ENCODE results near the gene GCNT4.

GCNT4 gene

DNA sequence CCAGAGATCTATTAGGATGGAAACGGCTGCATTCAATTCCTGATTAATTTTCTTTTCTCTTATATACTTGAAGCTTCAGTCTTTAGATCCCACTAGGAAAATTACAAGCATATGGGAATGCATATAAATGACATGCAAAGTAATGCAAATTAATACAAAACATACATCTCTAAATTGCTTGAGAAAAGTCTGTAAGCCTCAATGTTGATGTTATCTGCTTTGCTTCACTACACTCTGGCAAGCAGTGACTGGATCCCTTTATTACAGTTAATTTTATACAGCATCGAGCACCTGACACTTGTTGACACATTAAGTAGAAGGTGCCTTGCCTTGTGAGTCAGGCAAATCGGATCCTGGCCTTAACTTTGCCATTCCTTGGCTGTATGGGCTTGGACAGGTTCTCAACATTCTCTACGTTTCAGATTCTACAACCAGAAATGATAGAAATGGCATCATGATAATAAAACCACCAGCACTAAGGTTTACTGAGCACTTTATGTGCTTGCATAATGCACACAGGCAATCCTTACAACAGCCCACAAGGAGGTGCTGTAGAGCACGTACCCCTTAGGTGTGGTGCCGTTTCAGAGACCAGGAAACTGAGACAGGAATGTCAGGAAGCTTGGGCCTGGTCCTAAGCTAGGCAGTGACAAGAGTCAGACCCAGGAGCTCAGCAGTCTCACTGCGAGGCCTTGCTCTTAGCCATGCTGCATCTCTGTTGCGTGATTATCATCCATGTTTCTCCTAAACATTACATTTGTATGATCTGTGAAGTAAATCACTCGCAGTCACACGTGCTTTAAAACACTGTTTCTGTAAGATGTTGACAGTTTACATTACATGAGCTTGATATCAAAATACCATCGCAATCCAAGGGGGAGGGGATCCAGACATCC is 2.7 kb downstream of the GCNT4 start:
- no peak overlapping the region for H3K27ac ChIP-seq
- TF ChIP-seq, protein P1, sequence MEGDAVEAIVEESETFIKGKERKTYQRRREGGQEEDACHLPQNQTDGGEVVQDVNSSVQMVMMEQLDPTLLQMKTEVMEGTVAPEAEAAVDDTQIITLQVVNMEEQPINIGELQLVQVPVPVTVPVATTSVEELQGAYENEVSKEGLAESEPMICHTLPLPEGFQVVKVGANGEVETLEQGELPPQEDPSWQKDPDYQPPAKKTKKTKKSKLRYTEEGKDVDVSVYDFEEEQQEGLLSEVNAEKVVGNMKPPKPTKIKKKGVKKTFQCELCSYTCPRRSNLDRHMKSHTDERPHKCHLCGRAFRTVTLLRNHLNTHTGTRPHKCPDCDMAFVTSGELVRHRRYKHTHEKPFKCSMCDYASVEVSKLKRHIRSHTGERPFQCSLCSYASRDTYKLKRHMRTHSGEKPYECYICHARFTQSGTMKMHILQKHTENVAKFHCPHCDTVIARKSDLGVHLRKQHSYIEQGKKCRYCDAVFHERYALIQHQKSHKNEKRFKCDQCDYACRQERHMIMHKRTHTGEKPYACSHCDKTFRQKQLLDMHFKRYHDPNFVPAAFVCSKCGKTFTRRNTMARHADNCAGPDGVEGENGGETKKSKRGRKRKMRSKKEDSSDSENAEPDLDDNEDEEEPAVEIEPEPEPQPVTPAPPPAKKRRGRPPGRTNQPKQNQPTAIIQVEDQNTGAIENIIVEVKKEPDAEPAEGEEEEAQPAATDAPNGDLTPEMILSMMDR (conservative IDR thresholded peaks at IDR 0.05): peak; percentile 62; the same call in 1 of the 2 replicates

DNA sequence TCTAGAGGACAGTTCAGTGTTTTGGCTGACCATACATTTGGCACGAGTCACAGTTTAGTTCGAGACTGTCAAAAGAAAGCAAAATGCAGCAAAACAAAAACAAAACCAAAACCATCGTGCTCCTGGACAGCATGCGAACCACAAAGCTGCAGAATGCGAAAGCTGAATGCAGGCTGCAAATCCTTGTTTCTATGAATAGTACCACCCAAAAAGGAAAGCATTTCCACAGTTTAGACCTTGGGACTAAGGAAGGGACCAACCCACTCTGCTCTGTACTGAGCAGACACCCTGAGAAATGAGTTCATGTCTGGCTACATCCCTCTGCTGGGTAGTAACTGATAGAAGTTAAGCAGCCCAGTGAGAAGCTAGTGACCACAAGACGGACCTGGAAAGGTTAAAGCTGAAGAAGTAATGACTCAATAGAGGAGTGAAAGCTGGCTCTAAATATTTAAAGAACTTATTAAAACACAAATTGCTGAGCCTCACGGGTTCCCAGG is 3.9 kb downstream of the GCNT4 start:
- H3K27ac ChIP-seq: no peak overlapping the region
- TF ChIP-seq, protein P1 (conservative IDR thresholded peaks at IDR 0.05): no peak

DNA sequence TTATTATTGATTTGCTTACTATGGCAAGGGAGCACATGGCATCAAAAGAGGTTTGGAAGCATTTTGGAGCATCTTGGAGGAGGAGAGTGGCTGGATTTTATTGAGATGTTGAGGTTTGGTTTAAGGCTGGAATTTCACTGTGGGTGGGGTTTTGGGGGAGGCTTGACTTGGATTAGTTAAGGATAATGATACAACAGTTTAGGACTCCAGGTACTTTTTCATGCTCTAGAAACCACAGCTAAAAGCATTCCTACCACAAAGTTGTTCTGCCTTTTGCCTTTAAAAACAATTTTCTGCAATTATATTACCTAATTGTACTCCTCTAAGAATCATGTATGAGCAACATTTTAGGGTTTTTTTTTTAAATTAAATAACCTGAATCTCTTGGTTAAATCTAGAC is 5.0 kb downstream of the GCNT4 start:
- H3K27ac ChIP-seq: no peak overlapping the region
- TF ChIP-seq, protein P1 (conservative IDR thresholded peaks at IDR 0.05): no peak

DNA sequence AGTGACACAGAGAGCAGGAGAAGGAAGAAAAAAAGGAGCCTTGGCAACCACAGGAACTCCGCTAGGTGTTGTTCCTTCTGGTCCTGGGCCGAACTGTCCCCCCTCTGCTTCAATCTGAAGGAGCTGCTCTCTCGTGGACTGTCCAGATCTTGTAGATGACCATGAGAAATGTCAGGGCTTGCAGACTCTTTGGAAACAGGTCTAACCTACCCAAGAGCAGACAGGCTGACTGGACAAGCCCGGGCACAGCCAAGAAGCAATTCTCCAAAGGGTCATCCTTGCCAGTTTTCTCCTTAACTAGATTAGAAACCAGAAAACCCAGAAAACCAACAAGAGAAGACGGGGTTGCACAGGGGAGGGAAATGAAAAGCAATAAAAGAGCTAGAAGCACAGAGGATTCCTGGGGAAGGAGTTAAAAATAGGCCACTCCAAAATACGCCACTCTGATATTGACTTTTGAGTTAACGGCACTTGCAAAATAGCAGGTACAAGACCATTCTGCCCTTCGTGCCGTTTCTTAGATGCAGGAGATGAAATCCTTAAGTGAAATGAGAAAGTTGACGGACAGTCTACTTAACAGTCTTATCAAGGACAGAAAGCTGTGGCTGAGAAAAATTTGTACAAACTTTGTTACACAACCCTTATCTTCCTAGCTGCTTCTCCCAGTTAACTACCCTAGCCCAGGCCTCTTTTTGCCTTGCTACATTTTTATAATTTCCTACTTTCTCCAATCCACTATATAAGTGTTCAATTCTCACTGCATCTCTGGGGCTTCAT is 5.8 kb downstream of the GCNT4 start:
- TF ChIP-seq, protein P1 (conservative IDR thresholded peaks at IDR 0.05): no peak
- no peak overlapping the region for H3K27ac ChIP-seq

DNA sequence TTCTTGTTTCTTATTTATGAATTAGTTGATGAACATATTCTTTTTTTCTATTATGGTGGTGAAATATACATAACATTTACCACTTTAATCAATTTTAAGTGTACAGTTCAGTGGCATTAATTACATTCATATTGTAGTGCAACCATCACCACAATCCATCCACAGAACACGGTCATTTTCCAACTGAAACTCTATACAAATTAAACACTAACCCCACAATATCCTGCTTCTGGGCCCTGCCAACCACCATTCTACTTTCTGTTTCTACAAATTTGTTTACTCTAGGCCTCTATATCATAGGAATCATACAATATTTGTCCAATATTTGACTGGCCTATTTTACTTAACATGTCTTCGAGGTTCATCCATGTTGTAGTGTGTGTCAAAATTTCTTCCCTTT is 7.3 kb downstream of the GCNT4 start:
- TF ChIP-seq, protein P1 (conservative IDR thresholded peaks at IDR 0.05): no peak
- no peak overlapping the region for H3K27ac ChIP-seq

DNA sequence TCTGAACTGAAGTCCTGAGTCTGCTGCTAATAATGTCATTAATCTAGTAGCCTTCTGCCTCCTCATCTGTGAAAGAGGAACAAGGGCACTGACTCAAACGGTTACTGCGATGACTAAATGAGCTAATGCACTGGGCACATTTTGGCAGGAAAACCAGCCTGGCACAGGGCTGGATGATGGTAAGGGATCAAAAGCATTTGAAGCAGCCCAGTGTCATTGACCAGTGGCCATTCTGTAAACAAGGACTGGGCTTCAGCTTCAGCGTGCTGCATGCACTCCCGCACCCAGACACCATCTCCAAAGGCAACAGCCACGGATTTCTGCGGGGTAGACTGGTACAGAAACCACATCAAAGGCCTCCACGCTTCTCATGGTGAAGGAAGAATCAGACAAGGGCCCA is 8.0 kb downstream of the GCNT4 start:
- TF ChIP-seq, protein P1 (conservative IDR thresholded peaks at IDR 0.05): no peak
- no peak overlapping the region for H3K27ac ChIP-seq

DNA sequence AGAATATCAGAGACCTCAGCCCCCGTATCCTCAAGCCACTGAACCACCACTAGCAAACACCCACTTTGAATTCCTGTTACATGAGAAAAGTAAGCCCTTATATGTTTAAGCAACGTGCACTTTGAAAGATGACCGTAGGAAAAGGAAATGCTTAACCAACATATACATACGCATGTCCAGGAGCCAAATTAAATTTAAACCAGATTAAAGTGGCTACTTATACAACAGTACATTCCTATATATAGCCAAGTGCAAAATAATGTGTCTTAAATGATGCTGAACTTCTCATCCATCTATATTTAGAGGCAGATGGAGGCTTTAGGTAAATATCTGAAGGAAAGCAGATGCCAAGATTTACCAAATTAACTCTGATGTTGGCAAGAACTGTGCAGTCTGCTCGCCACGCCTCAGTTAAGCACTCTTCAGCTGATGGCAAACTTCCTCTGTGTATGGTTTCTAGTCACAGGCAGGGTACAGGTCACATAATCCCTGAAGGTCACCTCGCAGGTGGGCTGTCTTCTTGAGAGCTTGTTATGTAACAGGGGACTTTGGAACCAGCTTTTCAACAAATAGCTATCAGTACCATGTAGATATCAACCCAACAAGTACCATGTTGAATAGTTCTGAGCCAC is 8.6 kb downstream of the GCNT4 start:
- TF ChIP-seq, protein P1 (conservative IDR thresholded peaks at IDR 0.05): no peak
- H3K27ac ChIP-seq: no peak overlapping the region

Measured in VCaP (cell line).